ENCODE results near the gene GLIS1.

The GLIS1 gene

DNA sequence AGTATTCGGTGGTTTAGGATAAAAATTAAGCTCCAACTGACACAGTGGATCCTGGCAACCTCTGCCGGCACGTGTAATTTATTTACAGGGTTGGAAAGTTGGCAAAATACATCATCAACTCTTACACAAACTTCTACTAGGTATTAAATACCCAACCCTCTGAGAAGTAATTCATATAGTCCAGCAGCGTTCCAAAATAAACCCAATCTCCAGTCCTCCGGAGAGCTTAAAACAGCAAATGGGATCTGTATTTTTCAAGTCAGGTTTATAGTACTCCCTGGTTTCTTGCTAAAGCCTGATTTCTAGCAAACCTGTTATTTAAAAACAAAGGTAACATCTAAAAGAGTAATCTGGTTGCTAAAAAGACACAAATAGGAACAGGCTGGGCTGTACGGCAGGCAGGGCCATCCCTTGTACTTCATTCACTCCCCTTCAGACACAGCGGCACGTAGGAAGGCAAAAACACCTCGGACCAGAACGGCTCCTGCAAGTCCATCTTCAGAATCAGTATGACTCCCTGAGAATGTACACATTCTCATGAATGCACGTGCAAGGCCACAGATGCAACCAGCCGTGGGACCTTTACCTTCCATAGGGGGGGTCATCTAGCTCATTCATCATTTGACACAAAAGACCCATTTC lies 8.6 kb downstream of the GLIS1 start:
- Histone ChIP-seq H3K4me3 (ENCODE audit: low read length) (no peak overlapping the region), H3K27ac (ENCODE audit: low read depth, low read length) (no peak overlapping the region), H3K9me2 (replicated peaks; ENCODE audit: control insufficient read depth, low read length) (no peaks in the 10 kb centered on the region), H3K4me1 (ENCODE audit: control insufficient read depth, low read length) (no peaks in the 10 kb centered on the region), H4K20me1 (ENCODE audit: control insufficient read depth, insufficient read depth, low read depth, low read length) (no peaks in the 10 kb centered on the region), H3K27me3 (ENCODE audit: control insufficient read depth, low read length) (peaks cover 25% of the 10 kb centered on the region), H3K4me2 (ENCODE audit: low read length) (no peak overlapping the region), H3F3A (ENCODE audit: control insufficient read depth, insufficient read depth) (no peaks in the 10 kb centered on the region), H3K36me3 (ENCODE audit: control insufficient read depth, low read length) (no peaks in the 10 kb centered on the region), H3K9me3 (ENCODE audit: control insufficient read depth, insufficient read depth, low read length) (no peaks in the 10 kb centered on the region), H3K79me2 (ENCODE audit: control insufficient read depth, low read length) (no peaks in the 10 kb centered on the region)
- TF ChIP-seq, protein P1, sequence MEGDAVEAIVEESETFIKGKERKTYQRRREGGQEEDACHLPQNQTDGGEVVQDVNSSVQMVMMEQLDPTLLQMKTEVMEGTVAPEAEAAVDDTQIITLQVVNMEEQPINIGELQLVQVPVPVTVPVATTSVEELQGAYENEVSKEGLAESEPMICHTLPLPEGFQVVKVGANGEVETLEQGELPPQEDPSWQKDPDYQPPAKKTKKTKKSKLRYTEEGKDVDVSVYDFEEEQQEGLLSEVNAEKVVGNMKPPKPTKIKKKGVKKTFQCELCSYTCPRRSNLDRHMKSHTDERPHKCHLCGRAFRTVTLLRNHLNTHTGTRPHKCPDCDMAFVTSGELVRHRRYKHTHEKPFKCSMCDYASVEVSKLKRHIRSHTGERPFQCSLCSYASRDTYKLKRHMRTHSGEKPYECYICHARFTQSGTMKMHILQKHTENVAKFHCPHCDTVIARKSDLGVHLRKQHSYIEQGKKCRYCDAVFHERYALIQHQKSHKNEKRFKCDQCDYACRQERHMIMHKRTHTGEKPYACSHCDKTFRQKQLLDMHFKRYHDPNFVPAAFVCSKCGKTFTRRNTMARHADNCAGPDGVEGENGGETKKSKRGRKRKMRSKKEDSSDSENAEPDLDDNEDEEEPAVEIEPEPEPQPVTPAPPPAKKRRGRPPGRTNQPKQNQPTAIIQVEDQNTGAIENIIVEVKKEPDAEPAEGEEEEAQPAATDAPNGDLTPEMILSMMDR (IDR thresholded peaks at IDR 0.05; ENCODE audit: low read depth, low read length, poor library complexity, severe bottlenecking), result no peak
- no peak for TF ChIP-seq EZH2phosphoT487 (IDR thresholded peaks at IDR 0.05; ENCODE audit: borderline replicate concordance, low read length)

DNA sequence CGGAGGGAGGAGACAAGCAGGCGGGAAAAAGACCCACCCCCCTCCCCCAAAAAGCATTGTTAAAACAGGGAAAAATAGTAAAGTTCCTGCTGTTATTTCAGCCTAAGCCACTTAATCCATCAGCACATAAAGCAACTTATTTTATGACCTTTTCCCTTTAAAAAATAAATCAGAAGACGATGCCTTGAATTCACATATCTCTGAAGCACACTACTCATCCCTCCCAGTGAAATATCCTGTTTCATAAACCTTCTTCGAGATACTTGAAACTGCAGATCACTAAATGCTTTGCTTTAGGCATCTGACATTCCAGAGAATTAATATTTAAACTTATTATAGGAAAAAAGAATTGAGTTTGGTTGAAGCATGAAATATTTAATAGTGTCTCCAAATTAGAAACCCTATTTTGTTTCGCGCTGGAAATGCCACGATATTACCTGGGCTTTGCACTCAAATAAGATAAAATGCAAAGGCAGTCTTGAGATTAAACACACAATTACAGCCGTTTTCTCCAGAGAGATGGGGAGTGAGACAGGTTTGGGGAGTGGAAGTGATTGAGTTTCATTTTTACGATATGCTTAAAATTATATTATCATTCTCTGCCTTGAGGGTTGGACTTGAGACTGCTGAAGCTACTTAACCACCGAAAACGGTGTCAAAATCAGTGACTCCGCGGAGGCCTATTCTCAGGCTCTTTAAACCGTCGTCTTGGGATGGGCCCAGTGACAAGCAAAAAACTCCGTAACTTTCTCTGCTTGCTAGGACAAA lies 9.3 kb downstream of the GLIS1 start:
- no peaks in the 10 kb centered on the region for H3K36me3 ChIP-seq (ENCODE audit: control insufficient read depth, low read length)
- no peak overlapping the region for H3K27ac ChIP-seq (ENCODE audit: low read depth, low read length)
- no peak overlapping the region for H3K4me2 ChIP-seq (ENCODE audit: low read length)
- H3K27me3 ChIP-seq (ENCODE audit: control insufficient read depth, low read length), result peaks cover 22% of the 10 kb centered on the region
- no peaks in the 10 kb centered on the region for H3K79me2 ChIP-seq (ENCODE audit: control insufficient read depth, low read length)
- H3K4me1 ChIP-seq (ENCODE audit: control insufficient read depth, low read length), result no peaks in the 10 kb centered on the region
- no peaks in the 10 kb centered on the region for H3F3A ChIP-seq (ENCODE audit: control insufficient read depth, insufficient read depth)
- H3K4me3 ChIP-seq (ENCODE audit: low read length), result no peak overlapping the region
- TF ChIP-seq, protein P1 (IDR thresholded peaks at IDR 0.05; ENCODE audit: low read depth, low read length, poor library complexity, severe bottlenecking), result no peak
- no peak for TF ChIP-seq EZH2phosphoT487 (IDR thresholded peaks at IDR 0.05; ENCODE audit: borderline replicate concordance, low read length)
- no peaks in the 10 kb centered on the region for H3K9me2 ChIP-seq (replicated peaks; ENCODE audit: control insufficient read depth, low read length)
- H3K9me3 ChIP-seq (ENCODE audit: control insufficient read depth, insufficient read depth, low read length), result no peaks in the 10 kb centered on the region
- no peaks in the 10 kb centered on the region for H4K20me1 ChIP-seq (ENCODE audit: control insufficient read depth, insufficient read depth, low read depth, low read length)

DNA sequence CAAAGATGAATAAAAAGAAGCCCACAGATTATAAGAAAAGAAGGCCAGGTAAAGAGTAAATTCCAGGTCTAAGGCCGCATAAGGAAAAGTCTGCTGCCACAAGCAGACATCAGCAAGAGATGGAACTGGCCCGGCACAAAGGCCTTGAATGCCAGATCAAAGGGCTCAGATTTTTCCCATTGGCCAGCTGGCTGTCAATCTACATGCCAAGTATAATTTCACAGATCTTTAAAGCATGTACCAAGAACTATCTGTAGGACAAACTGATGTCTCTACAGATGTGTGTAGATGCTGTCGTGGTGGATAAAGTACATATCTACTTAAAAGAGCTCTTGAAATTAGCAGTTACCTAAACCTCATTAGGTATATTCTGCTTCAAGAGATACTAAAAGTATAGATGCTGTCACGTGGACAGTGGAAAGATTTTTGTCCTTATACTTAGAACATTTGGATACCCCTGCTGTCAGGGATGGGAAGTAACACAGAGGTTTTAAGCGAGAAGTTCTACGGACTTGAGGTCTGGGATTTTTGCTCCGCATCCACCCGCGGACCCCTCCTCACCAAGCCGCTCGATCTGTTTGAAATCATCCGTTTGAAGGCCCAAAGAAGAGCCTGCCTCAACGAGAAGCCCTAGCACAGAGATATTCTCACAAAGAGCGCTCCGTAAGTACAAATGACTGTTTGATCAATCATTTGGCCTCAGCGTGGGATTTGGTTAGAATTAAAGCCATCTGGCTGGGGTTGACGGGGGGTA lies 10.1 kb downstream of the GLIS1 start:
- Histone ChIP-seq H4K20me1 (ENCODE audit: control insufficient read depth, insufficient read depth, low read depth, low read length) (no peaks in the 10 kb centered on the region), H3K79me2 (ENCODE audit: control insufficient read depth, low read length) (no peaks in the 10 kb centered on the region), H3K9me2 (replicated peaks; ENCODE audit: control insufficient read depth, low read length) (no peaks in the 10 kb centered on the region), H3K9me3 (ENCODE audit: control insufficient read depth, insufficient read depth, low read length) (no peaks in the 10 kb centered on the region), H3K27me3 (ENCODE audit: control insufficient read depth, low read length) (peaks cover 16% of the 10 kb centered on the region), H3K4me2 (ENCODE audit: low read length) (no peak overlapping the region), H3K4me1 (ENCODE audit: control insufficient read depth, low read length) (no peaks in the 10 kb centered on the region), H3K27ac (ENCODE audit: low read depth, low read length) (no peak overlapping the region), H3F3A (ENCODE audit: control insufficient read depth, insufficient read depth) (no peaks in the 10 kb centered on the region), H3K4me3 (ENCODE audit: low read length) (no peak overlapping the region), H3K36me3 (ENCODE audit: control insufficient read depth, low read length) (no peaks in the 10 kb centered on the region)
- TF ChIP-seq, protein P1 (IDR thresholded peaks at IDR 0.05; ENCODE audit: low read depth, low read length, poor library complexity, severe bottlenecking), result no peak
- TF ChIP-seq EZH2phosphoT487 (IDR thresholded peaks at IDR 0.05; ENCODE audit: borderline replicate concordance, low read length), result no peak

Data from DOHH2 (cell line).